Liver (tissue), 9 donors: ENCODE results near the gene PHF11. TPM values are rescaled to one million over a fixed set of nuclear protein-coding genes. Genes with fewer than 3 reads are reported as not detected.

Source experiments
- DNase-seq: peaks from one replicate; pipeline ENCODE4 v3.0.0-alpha.2; 2017; ENCODE audit warnings: low spot score
- H3K27ac ChIP-seq, 2 donors: one replicate each; pipeline ENCODE4 v1.7.0; 2013; ENCODE audit warnings: inconsistent platforms in 2 of 2, low read length in 2 of 2, control low read depth in 1 of 2, low read depth in 1 of 2, mild to moderate bottlenecking in 1 of 2
- H3K27me3 ChIP-seq, 4 donors: one replicate each; pipeline versions ENCODE4 v1.6.1 to v1.7.0; 2013; ENCODE audit warnings: low read length in 3 of 4, inconsistent platforms in 1 of 4, mild to moderate bottlenecking in 1 of 4, moderate library complexity in 1 of 4; ENCODE audit not compliant: control insufficient read depth in 4 of 4, insufficient read depth in 4 of 4
- H3K36me3 ChIP-seq, 4 donors: one replicate each; pipeline versions ENCODE4 v1.6.1 to v1.7.0; 2013; ENCODE audit warnings: low read length in 3 of 4, mild to moderate bottlenecking in 3 of 4, low read depth in 1 of 4, moderate library complexity in 1 of 4; ENCODE audit not compliant: control insufficient read depth in 4 of 4, insufficient read depth in 3 of 4
- H3K4me1 ChIP-seq, 4 donors: one replicate each; pipeline versions ENCODE4 v1.6.1 to v1.7.0; 2013; ENCODE audit warnings: low read length in 3 of 4, mild to moderate bottlenecking in 3 of 4, moderate library complexity in 1 of 4; ENCODE audit not compliant: control insufficient read depth in 4 of 4, insufficient read depth in 4 of 4
- H3K4me3 ChIP-seq, 3 donors: one replicate each; pipeline versions ENCODE4 v1.6.1 to v1.7.0; 2013; ENCODE audit warnings: low read length in 3 of 3, control low read depth in 1 of 3, low read depth in 1 of 3, mild to moderate bottlenecking in 1 of 3
- H3K9ac ChIP-seq, 2 donors: one replicate each; pipeline ENCODE4 v1.7.0; 2013; ENCODE audit warnings: low read length in 2 of 2, mild to moderate bottlenecking in 2 of 2, moderate library complexity in 2 of 2, control low read depth in 1 of 2, low read depth in 1 of 2
- H3K9me3 ChIP-seq, 4 donors: one replicate each; pipeline versions ENCODE4 v1.6.1 to v1.7.0; 2013; ENCODE audit warnings: low read length in 3 of 4; ENCODE audit not compliant: control insufficient read depth in 4 of 4
- ATF3 ChIP-seq: IDR thresholded peaks from 2 replicates; pipeline ENCODE4 v1.6.1; 2016; ENCODE audit warnings: antibody characterized with exemption
- CTCF ChIP-seq: fragments of 150-350 bp; IDR thresholded peaks from 2 replicates; pipeline ENCODE4 v1.5.1; 2017; ENCODE audit warnings: improper control_type of control experiment, low read depth, low read length; ENCODE audit not compliant: missing input control
- EGR1 ChIP-seq, 2 donors: IDR thresholded peaks; 2 replicates each; pipeline ENCODE4 v1.6.1; 2016 to 2018; ENCODE audit warnings: antibody characterized with exemption in 2 of 2, low read depth in 2 of 2
- FOXA1 ChIP-seq: IDR thresholded peaks from 2 replicates; pipeline ENCODE4 v1.6.1; 2016; ENCODE audit warnings: antibody characterized with exemption
- FOXA2 ChIP-seq: IDR thresholded peaks from 2 replicates; pipeline ENCODE4 v1.6.1; 2016; ENCODE audit warnings: antibody characterized with exemption
- HNF4A ChIP-seq, 2 donors: conservative IDR thresholded peaks; 2 replicates each; pipeline ENCODE4 v1.6.1; 2016; ENCODE audit warnings: antibody characterized with exemption in 2 of 2, mild to moderate bottlenecking in 2 of 2
- HNF4G ChIP-seq: IDR thresholded peaks from 2 replicates; pipeline ENCODE4 v1.6.1; 2016; ENCODE audit warnings: antibody characterized with exemption
- NR2F2 ChIP-seq: IDR thresholded peaks from 2 replicates; pipeline ENCODE4 v1.6.1; 2016; ENCODE audit warnings: antibody characterized with exemption
- RXRA ChIP-seq, 2 donors: IDR thresholded peaks; 2 replicates each; pipeline ENCODE4 v1.6.1; 2017 to 2018; ENCODE audit warnings: antibody characterized with exemption in 2 of 2, mild to moderate bottlenecking in 1 of 2
- SP1 ChIP-seq: IDR thresholded peaks from 2 replicates; pipeline ENCODE4 v1.6.1; 2018; ENCODE audit warnings: antibody characterized with exemption, mild to moderate bottlenecking
- TAF1 ChIP-seq: conservative IDR thresholded peaks from 2 replicates; pipeline ENCODE4 v1.6.1; 2016; ENCODE audit warnings: antibody characterized with exemption, mild to moderate bottlenecking
- YY1 ChIP-seq: IDR thresholded peaks from 2 replicates; pipeline ENCODE4 v1.6.1; 2016; ENCODE audit warnings: antibody characterized with exemption, mild to moderate bottlenecking
- ZBTB33 ChIP-seq: IDR thresholded peaks from 2 replicates; pipeline ENCODE4 v1.6.1; 2016; ENCODE audit warnings: antibody characterized with exemption
- WGBS: extraction: QIAGEN DNeasy Blood & Tissue Kit; methylation state at CpG from one replicate; pipeline ENCODE4 v1.1.7; 2013; 5-methylcytosine and 5-hydroxymethylcytosine counted together
- polyA plus RNA-seq, 2 donors: library from polyadenylated mRNA; stranded (reverse) in 1 of 2; unstranded in 1 of 2; fragments of 200-250 nt in 1 of 2; fragments of >200 nt in 1 of 2; fragmentation: Nextera tagmentation in 1 of 2; extraction: Ambion mirVana in 1 of 2; gene quantifications; one replicate each; pipeline versions ENCODE4 v1.2.1 to v1.2.3, GENCODE V29; 2013 to 2015
- total RNA-seq, 2 donors: library from RNA; depleted of rRNA; stranded (reverse); fragments of >200 nt; gene quantifications; one replicate each; pipeline ENCODE4 v1.2.3, GENCODE V29; 2014
- TF ChIP-seq, protein P1 (sequence below): IDR thresholded peaks from 2 replicates; pipeline ENCODE4 v1.6.1; 2016; ENCODE audit warnings: antibody characterized with exemption, mild to moderate bottlenecking
- TF ChIP-seq, protein P2 (sequence below): IDR thresholded peaks from 2 replicates; pipeline ENCODE4 v1.6.1; 2016; ENCODE audit warnings: antibody characterized with exemption
- donor health status: healthy.
- donor health status: healthy.
- donor health status: healthy.
- donor health status: healthy.
- donor health status: healthy.

Gene PHF11
- total and polyA plus RNA-seq, 4 donors, result 8.6 to 16.1 (median 11.5) TPM

DNA sequence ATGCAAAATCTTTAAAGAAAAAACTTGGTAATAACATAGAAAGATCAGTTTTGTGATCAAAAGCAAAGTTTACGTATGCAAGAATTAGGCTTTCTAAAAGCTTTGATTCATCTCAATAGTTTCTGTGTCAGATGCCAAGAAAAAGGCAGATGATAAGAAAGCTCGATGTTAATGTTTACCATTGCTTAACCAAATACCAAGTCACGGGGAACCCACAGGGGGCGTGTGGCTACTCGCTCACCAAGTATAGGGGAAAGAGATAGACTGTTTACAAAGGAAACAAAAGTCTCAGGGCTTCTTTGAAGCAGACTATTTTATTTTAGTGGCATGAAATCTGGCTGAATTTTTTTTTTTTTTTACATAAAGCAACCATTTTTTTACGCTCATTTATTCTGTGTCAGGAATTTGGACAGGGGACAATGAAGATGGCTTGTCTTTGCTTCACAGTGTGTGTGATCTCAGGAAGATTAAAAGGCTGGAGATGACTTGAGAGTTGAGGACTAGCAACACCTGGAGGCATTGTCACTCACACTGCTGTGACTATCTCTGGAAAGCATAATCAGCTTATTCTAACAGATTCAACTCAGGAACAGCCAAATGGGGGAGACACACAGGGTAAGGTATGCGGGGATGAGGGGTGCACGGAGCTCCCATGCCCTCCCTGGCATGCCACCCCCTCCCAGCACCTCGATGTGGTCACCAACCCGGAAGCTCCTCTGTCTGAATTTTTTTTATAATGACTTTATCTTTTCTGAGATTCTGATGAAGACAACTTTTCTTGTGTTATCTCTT, 64.7 kb downstream of the PHF11 start (continued):
- TF ChIP-seq, protein P1, sequence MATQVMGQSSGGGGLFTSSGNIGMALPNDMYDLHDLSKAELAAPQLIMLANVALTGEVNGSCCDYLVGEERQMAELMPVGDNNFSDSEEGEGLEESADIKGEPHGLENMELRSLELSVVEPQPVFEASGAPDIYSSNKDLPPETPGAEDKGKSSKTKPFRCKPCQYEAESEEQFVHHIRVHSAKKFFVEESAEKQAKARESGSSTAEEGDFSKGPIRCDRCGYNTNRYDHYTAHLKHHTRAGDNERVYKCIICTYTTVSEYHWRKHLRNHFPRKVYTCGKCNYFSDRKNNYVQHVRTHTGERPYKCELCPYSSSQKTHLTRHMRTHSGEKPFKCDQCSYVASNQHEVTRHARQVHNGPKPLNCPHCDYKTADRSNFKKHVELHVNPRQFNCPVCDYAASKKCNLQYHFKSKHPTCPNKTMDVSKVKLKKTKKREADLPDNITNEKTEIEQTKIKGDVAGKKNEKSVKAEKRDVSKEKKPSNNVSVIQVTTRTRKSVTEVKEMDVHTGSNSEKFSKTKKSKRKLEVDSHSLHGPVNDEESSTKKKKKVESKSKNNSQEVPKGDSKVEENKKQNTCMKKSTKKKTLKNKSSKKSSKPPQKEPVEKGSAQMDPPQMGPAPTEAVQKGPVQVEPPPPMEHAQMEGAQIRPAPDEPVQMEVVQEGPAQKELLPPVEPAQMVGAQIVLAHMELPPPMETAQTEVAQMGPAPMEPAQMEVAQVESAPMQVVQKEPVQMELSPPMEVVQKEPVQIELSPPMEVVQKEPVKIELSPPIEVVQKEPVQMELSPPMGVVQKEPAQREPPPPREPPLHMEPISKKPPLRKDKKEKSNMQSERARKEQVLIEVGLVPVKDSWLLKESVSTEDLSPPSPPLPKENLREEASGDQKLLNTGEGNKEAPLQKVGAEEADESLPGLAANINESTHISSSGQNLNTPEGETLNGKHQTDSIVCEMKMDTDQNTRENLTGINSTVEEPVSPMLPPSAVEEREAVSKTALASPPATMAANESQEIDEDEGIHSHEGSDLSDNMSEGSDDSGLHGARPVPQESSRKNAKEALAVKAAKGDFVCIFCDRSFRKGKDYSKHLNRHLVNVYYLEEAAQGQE, result no peak
- peak; percentile 26 for TF ChIP-seq YY1
- peak; percentile 17 for TF ChIP-seq SP1

DNA sequence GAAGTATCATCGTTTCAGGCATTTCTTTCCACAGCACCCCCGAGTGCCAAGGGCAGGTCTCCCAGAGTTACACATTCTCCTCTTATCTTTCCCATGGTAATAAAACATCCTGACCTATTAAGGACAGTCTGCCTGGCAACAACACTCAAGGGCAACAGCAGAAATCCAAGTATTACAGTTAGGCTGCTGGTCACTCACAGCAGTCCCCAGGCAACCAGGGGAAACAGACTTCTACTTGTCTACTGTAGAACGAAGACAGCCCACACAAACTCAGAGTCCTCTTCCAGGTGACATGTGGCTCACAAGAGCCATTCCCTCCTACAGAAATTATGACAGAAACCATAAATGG, 65.3 kb downstream of the PHF11 start:
- Histone ChIP-seq H3K27me3 (no peaks in the 10 kb centered on the region), H3K9me3 (no peaks in the 10 kb centered on the region), H3K36me3 (peaks cover 3 to 5% (median 5%) of the 10 kb centered on the region in 4 donors), H3K4me1 (peaks cover 2 to 13% (median 10%) of the 10 kb centered on the region in 4 donors), H3K9ac (no peak overlapping the region), H3K27ac (no peak overlapping the region), H3K4me3 (no peak overlapping the region)
- 37% methylated on average over 3 of the region's 3 CpGs for WGBS
- DNase-seq, result no peak
- no peak for TF ChIP-seq TAF1
- TF ChIP-seq FOXA2, result no peak
- no peak for TF ChIP-seq YY1
- no peak for TF ChIP-seq EGR1 (IDR thresholded peaks at IDR 0.05; ENCODE audit: low read depth in 2 of 2)
- TF ChIP-seq CTCF, result no peak
- TF ChIP-seq HNF4A (conservative IDR thresholded peaks at IDR 0.05), result no peak
- TF ChIP-seq ATF3, result no peak
- TF ChIP-seq NR2F2, result no peak
- TF ChIP-seq FOXA1, result no peak
- TF ChIP-seq ZBTB33, result no peak
- TF ChIP-seq RXRA (IDR thresholded peaks at IDR 0.05), result no peak
- TF ChIP-seq HNF4G, result no peak
- TF ChIP-seq SP1, result no peak
- TF ChIP-seq, protein P2, sequence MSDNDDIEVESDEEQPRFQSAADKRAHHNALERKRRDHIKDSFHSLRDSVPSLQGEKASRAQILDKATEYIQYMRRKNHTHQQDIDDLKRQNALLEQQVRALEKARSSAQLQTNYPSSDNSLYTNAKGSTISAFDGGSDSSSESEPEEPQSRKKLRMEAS, result no peak
